Activated naive CD8-positive, alpha-beta T cell treated with anti-CD3 and anti-CD28 coated beads, Interleukin-2, amount 10 ng/mL, durations not matched to agents 7 days and 5 days (primary cell): ENCODE results near the gene CDKAL1. TPM values are rescaled to one million over a fixed set of nuclear protein-coding genes. Genes with fewer than 3 reads are reported as not detected.
"Not testable (repeated sequence)": the region's sequence is repeated elsewhere in the genome, so short reads cannot be mapped to it uniquely, and the experiment has no call there.

Experiments
- ATAC-seq: fragments of 150-1000 bp; cut with Tn5 transposase; one replicate; pipeline ENCODE4 v1.10.0; 2021; ENCODE audit warnings: low read depth, moderate library complexity
- POLR2A ChIA-PET: fragments of 350-600 bp; sonication (Branson Sonifier 250); formaldehyde crosslinking; loops from one replicate; lab custom pipeline; 2021; ENCODE audit warnings: antibody characterized with exemption; lab: Charles Lee
- DNase-seq: peaks from one replicate; pipeline ENCODE4 v3.0.0; 2021
- H3K27ac Mint-ChIP-seq: one replicate; pipeline ENCODE4 v1.8.0; 2022; ENCODE audit warnings: mild to moderate bottlenecking, mixed read lengths
- H3K27me3 Mint-ChIP-seq: one replicate; pipeline ENCODE4 v1.8.0; 2022; ENCODE audit warnings: mild to moderate bottlenecking, moderate library complexity, mixed read lengths
- H3K36me3 Mint-ChIP-seq: one replicate; pipeline ENCODE4 v1.8.0; 2021; ENCODE audit warnings: mild to moderate bottlenecking, mixed read lengths
- H3K4me1 Mint-ChIP-seq: one replicate; pipeline ENCODE4 v1.8.0; 2021; ENCODE audit warnings: mixed read lengths
- H3K4me3 Mint-ChIP-seq: one replicate; pipeline ENCODE4 v1.8.0; 2022; ENCODE audit warnings: mild to moderate bottlenecking, moderate library complexity, mixed read lengths
- H3K9me3 Mint-ChIP-seq: one replicate; pipeline ENCODE4 v1.8.0; 2021; ENCODE audit warnings: mixed read lengths
- total RNA-seq, 2 experiments: library from RNA; stranded (reverse); gene quantifications; one replicate each; pipeline ENCODE4 v1.2.3, GENCODE V29; 2021

CDKAL1 gene
- 10 to 100 TPM; 22.7 to 24.4 TPM for total RNA-seq

- POLR2A ChIA-PET: interaction anchor here (0.6 to 3.7 kb wide), 7 partner anchors 13 to 1060 kb away, joined by 3 to 28 read pairs (median 5); partner anchors contain the start of genes MBOAT1 and SOX4
- peaks cover 34% of the 10 kb centered on the region for H3K4me1 Mint-ChIP-seq
- no peaks in the 10 kb centered on the region for H3K27me3 Mint-ChIP-seq
- peaks cover 12% of the 10 kb centered on the region for H3K36me3 Mint-ChIP-seq
- peak; percentile 90 for ATAC-seq
- peak; percentile 86 for DNase-seq
- H3K4me3 Mint-ChIP-seq: peak within 1 kb of the TSS; percentile 93
- H3K9me3 Mint-ChIP-seq: no peaks in the 10 kb centered on the region
- peak within 1 kb of the TSS; percentile 95 for H3K27ac Mint-ChIP-seq
Observed at GRCh38 chr6:20534295-20535262, at the start of gene CDKAL1. CDKAL1 (plus strand) TSS chr6:20534457; CDS start chr6:20546351, 11,894 bp downstream.

- no peaks in the 10 kb centered on the region for H3K4me1 Mint-ChIP-seq
- H3K27ac Mint-ChIP-seq: no peak overlapping the region
- no peaks in the 10 kb centered on the region for H3K27me3 Mint-ChIP-seq
- H3K4me3 Mint-ChIP-seq: no peak overlapping the region
- peaks cover 65% of the 10 kb centered on the region for H3K36me3 Mint-ChIP-seq
- no peaks in the 10 kb centered on the region for H3K9me3 Mint-ChIP-seq
- DNase-seq (no peak), ATAC-seq (no peak)
- POLR2A ChIA-PET: no interaction called here
Observed at GRCh38 chr6:20486641-20487040, 47.6 kb upstream of the CDKAL1 start.

GRCh38 chr6:20487669-20488375 lies 46.4 kb upstream of the CDKAL1 start:
- no peaks in the 10 kb centered on the region for H3K27me3 Mint-ChIP-seq
- H3K9me3 Mint-ChIP-seq: no peaks in the 10 kb centered on the region
- POLR2A ChIA-PET: no interaction called here
- DNase-seq (no peak), ATAC-seq (no peak)
- no peak overlapping the region for H3K27ac Mint-ChIP-seq
- peaks cover 59% of the 10 kb centered on the region for H3K36me3 Mint-ChIP-seq
- H3K4me3 Mint-ChIP-seq: no peak overlapping the region
- no peaks in the 10 kb centered on the region for H3K4me1 Mint-ChIP-seq

- no peak for ATAC-seq
- Mint-ChIP-seq H3K27ac (no peak overlapping the region), H3K4me1 (no peaks in the 10 kb centered on the region), H3K36me3 (peaks cover 41% of the 10 kb centered on the region), H3K27me3 (no peaks in the 10 kb centered on the region), H3K4me3 (no peak overlapping the region), H3K9me3 (no peaks in the 10 kb centered on the region)
- POLR2A ChIA-PET: no interaction called here
- no peak for DNase-seq
Observed at GRCh38 chr6:20490591-20490990, 43.7 kb upstream of the CDKAL1 start.

GRCh38 chr6:20492099-20492498 lies 42.2 kb upstream of the CDKAL1 start:
- no peak for DNase-seq
- POLR2A ChIA-PET: no interaction called here
- H3K4me1 Mint-ChIP-seq: no peaks in the 10 kb centered on the region
- no peaks in the 10 kb centered on the region for H3K9me3 Mint-ChIP-seq
- ATAC-seq: no peak
- H3K36me3 Mint-ChIP-seq: peaks cover 32% of the 10 kb centered on the region
- H3K4me3 Mint-ChIP-seq: no peak overlapping the region
- H3K27me3 Mint-ChIP-seq: peaks cover under 1% of the 10 kb centered on the region
- H3K27ac Mint-ChIP-seq: no peak overlapping the region

GRCh38 chr6:20497216-20498040 lies 36.8 kb upstream of the CDKAL1 start:
- POLR2A ChIA-PET: no interaction called here
- no peak for DNase-seq
- ATAC-seq: no peak
- Mint-ChIP-seq H3K9me3 (no peaks in the 10 kb centered on the region), H3K4me1 (no peaks in the 10 kb centered on the region), H3K27me3 (peaks cover 3% of the 10 kb centered on the region), H3K27ac (no peak overlapping the region), H3K4me3 (no peak overlapping the region), H3K36me3 (peaks cover 6% of the 10 kb centered on the region)

- DNase-seq: no peak
- Mint-ChIP-seq H3K4me3 (no peak overlapping the region), H3K36me3 (peaks cover 5% of the 10 kb centered on the region), H3K27ac (no peak overlapping the region), H3K4me1 (no peaks in the 10 kb centered on the region), H3K27me3 (peaks cover 3% of the 10 kb centered on the region), H3K9me3 (no peaks in the 10 kb centered on the region)
- POLR2A ChIA-PET: no interaction called here
- ATAC-seq: no peak
Observed at GRCh38 chr6:20498041-20498385, 36.2 kb upstream of the CDKAL1 start.

- Mint-ChIP-seq H3K9me3 (no peaks in the 10 kb centered on the region), H3K27ac (no peak overlapping the region), H3K27me3 (peaks cover 8% of the 10 kb centered on the region), H3K36me3 (no peaks in the 10 kb centered on the region), H3K4me3 (no peak overlapping the region), H3K4me1 (no peaks in the 10 kb centered on the region)
- POLR2A ChIA-PET: no interaction called here
- ATAC-seq (no peak), DNase-seq (no peak)
Observed at GRCh38 chr6:20509212-20509611, 25.0 kb upstream of the CDKAL1 start.

GRCh38 chr6:20511852-20512251 lies 22.4 kb upstream of the CDKAL1 start:
- DNase-seq (no peak), ATAC-seq (no peak)
- H3K36me3 Mint-ChIP-seq: no peaks in the 10 kb centered on the region
- no peak overlapping the region for H3K4me3 Mint-ChIP-seq
- H3K4me1 Mint-ChIP-seq: no peaks in the 10 kb centered on the region
- POLR2A ChIA-PET: no interaction called here
- H3K27ac Mint-ChIP-seq: no peak overlapping the region
- peaks cover 9% of the 10 kb centered on the region for H3K27me3 Mint-ChIP-seq
- no peaks in the 10 kb centered on the region for H3K9me3 Mint-ChIP-seq

- peaks cover 16% of the 10 kb centered on the region for H3K27me3 Mint-ChIP-seq
- ATAC-seq, H3K9me3 Mint-ChIP-seq, H3K36me3 Mint-ChIP-seq, DNase-seq, H3K4me1 Mint-ChIP-seq, H3K4me3 Mint-ChIP-seq, POLR2A ChIA-PET, H3K27ac Mint-ChIP-seq: not testable (repeated sequence)
Observed at GRCh38 chr6:20525208-20525607, 9.0 kb upstream of the CDKAL1 start.

GRCh38 chr6:20529086-20529448 lies 5.2 kb upstream of the CDKAL1 start:
- H3K36me3 Mint-ChIP-seq, POLR2A ChIA-PET, H3K27me3 Mint-ChIP-seq, DNase-seq, H3K9me3 Mint-ChIP-seq: not testable (repeated sequence)
- Mint-ChIP-seq H3K27ac (peak overlapping the region; percentile 75), H3K4me1 (peaks cover 16% of the 10 kb centered on the region), H3K4me3 (peak overlapping the region; percentile 32)
- peak; percentile 48 for ATAC-seq

GRCh38 chr6:20532881-20533280 lies 1.4 kb upstream of the CDKAL1 start:
- Mint-ChIP-seq H3K36me3 (peaks cover 8% of the 10 kb centered on the region), H3K27ac (peak overlapping the region; percentile 10), H3K9me3 (no peaks in the 10 kb centered on the region), H3K27me3 (no peaks in the 10 kb centered on the region), H3K4me1 (peaks cover 26% of the 10 kb centered on the region), H3K4me3 (no peak overlapping the region)
- ATAC-seq (no peak), DNase-seq (no peak)
- POLR2A ChIA-PET: interaction anchor here (0.7 to 3.7 kb wide), 4 partner anchors 123 to 213 kb away, joined by 3 to 28 read pairs (median 6); no protein-coding TSS in a partner anchor

GRCh38 chr6:20533746-20534294 lies 437 bp upstream of the CDKAL1 start:
- Mint-ChIP-seq H3K36me3 (peaks cover 9% of the 10 kb centered on the region), H3K27me3 (no peaks in the 10 kb centered on the region), H3K9me3 (no peaks in the 10 kb centered on the region), H3K27ac (peak overlapping the region; percentile 95), H3K4me1 (peaks cover 28% of the 10 kb centered on the region), H3K4me3 (peak overlapping the region; percentile 93)
- DNase-seq: no peak
- ATAC-seq: no peak
- POLR2A ChIA-PET: interaction anchor here (0.6 to 3.7 kb wide), 8 partner anchors 14 to 1060 kb away, joined by 3 to 28 read pairs (median 6); partner anchors contain the start of genes MBOAT1 and SOX4
